Measurements from ENCODE around the gene ENAM. TPM values are rescaled to one million over a fixed set of nuclear protein-coding genes. Genes with fewer than 3 reads are reported as not detected.

The ENAM gene
- total and polyA plus RNA-seq, 2 experiments from 2014 or later: not detected

DNA sequence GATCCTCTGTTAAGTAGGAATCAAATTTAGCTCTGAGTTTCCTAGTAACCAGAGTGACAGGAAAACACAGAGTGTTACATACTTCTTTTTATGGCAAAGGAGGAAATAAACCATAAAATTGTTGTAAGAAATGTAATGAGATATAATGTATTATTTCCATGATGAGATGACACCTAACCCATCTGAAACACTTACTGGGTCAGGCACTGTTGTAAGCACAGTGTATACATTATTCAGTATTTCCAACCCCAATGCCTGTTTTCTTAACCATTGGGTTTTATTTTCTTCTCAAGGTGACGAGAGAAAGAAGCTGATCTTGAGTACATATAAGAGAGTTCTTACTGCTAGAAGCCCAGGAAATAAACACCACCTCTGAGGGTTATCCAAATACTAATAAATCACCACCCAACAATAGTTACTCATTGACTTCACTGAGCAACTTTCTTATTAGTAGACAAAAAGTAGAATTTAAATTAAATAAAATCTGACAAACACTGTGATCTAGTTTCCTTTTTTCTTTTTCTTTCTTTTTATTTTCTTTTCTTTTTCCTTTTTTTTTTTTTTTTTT is 4.2 kb upstream of the ENAM start:
- no peak for ATAC-seq

More for the DNA sequence above, 4.2 kb upstream of the ENAM start:
- Histone ChIP-seq H3K4me2 (no peak overlapping the region), H3K4me3 (no peak overlapping the region), H3K4me1 (ENCODE audit: insufficient read depth) (no peaks in the 10 kb centered on the region; the same call in 1 of the 2 replicates), H3F3A (replicated peaks; ENCODE audit: low read depth) (no peaks in the 10 kb centered on the region), H3K27me3 (ENCODE audit: insufficient read depth) (no peaks in the 10 kb centered on the region), H3K9me2 (ENCODE audit: insufficient read depth) (no peaks in the 10 kb centered on the region), H2AFZ (no peak overlapping the region), H3K79me2 (replicated peaks; ENCODE audit: insufficient read depth) (no peaks in the 10 kb centered on the region), H3K27ac (ENCODE audit: low read depth) (no peak overlapping the region), H3K36me3 (ENCODE audit: insufficient read depth) (no peaks in the 10 kb centered on the region), H4K20me1 (replicated peaks; ENCODE audit: insufficient read depth) (no peaks in the 10 kb centered on the region)
- Mint-ChIP-seq H3K27ac (no peak overlapping the region), H3K4me1 (no peaks in the 10 kb centered on the region; the same call in 2 of the 3 replicates), H3K9me3 (no peaks in the 10 kb centered on the region), H3K4me3 (no peak overlapping the region), H3K27me3 (ENCODE audit: insufficient read depth, low read depth, poor library complexity) (no peaks in the 10 kb centered on the region), H3K36me3 (ENCODE audit: low read depth) (no peaks in the 10 kb centered on the region; the same call in 2 of the 3 replicates)
- TF ChIP-seq POLR2AphosphoS5 (IDR thresholded peaks at IDR 0.05; ENCODE audit: low read depth) (no peak), ZNF331 (CRISPR knock-in tag; IDR thresholded peaks at IDR 0.05; ENCODE audit: low read depth) (no peak), EZH2phosphoT487 (IDR thresholded peaks at IDR 0.05; ENCODE audit: unreplicated experiment) (no peak), STAT1 (IDR thresholded peaks at IDR 0.05; ENCODE audit: unreplicated experiment) (no peak), ZNF114 (CRISPR knock-in tag; IDR thresholded peaks at IDR 0.05) (no peak), REST (IDR thresholded peaks at IDR 0.05; ENCODE audit: unreplicated experiment) (no peak), NANOG (IDR thresholded peaks at IDR 0.05; ENCODE audit: borderline replicate concordance) (no peak), EZH2 (IDR thresholded peaks at IDR 0.05; ENCODE audit: low read depth, unreplicated experiment) (no peak), CREB1 (CRISPR knock-in tag; IDR thresholded peaks at IDR 0.05; ENCODE audit: low read depth) (no peak), ZNF462 (CRISPR knock-in tag; IDR thresholded peaks at IDR 0.05) (no peak), JUNB (IDR thresholded peaks at IDR 0.05; ENCODE audit: unreplicated experiment) (no peak)
- TF ChIP-seq, protein P1, sequence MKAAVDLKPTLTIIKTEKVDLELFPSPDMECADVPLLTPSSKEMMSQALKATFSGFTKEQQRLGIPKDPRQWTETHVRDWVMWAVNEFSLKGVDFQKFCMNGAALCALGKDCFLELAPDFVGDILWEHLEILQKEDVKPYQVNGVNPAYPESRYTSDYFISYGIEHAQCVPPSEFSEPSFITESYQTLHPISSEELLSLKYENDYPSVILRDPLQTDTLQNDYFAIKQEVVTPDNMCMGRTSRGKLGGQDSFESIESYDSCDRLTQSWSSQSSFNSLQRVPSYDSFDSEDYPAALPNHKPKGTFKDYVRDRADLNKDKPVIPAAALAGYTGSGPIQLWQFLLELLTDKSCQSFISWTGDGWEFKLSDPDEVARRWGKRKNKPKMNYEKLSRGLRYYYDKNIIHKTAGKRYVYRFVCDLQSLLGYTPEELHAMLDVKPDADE (IDR thresholded peaks at IDR 0.05): no peak
- TF ChIP-seq, protein P2, sequence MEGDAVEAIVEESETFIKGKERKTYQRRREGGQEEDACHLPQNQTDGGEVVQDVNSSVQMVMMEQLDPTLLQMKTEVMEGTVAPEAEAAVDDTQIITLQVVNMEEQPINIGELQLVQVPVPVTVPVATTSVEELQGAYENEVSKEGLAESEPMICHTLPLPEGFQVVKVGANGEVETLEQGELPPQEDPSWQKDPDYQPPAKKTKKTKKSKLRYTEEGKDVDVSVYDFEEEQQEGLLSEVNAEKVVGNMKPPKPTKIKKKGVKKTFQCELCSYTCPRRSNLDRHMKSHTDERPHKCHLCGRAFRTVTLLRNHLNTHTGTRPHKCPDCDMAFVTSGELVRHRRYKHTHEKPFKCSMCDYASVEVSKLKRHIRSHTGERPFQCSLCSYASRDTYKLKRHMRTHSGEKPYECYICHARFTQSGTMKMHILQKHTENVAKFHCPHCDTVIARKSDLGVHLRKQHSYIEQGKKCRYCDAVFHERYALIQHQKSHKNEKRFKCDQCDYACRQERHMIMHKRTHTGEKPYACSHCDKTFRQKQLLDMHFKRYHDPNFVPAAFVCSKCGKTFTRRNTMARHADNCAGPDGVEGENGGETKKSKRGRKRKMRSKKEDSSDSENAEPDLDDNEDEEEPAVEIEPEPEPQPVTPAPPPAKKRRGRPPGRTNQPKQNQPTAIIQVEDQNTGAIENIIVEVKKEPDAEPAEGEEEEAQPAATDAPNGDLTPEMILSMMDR (conservative IDR thresholded peaks at IDR 0.05; ENCODE audit: low read depth in 2 of 2): no peak
- no peak for DNase-seq (ENCODE audit: low spot score)
